Retina (tissue), 1 donor: ENCODE results near the gene NDUFB3.
A peak's percentile ranks its signal among the peaks of the same experiment; 100 is the strongest.
"Not testable (repeated sequence)": the region's sequence is repeated elsewhere in the genome, so short reads cannot be mapped to it uniquely, and the experiment has no call there.

ENCODE experiments used
- DNase-seq: peaks from one replicate; pipeline ENCODE4 v3.0.0-alpha.2; 2016

Gene NDUFB3

GRCh38 chr2:201093573-201093972 is 21.8 kb downstream of the NDUFB3 start:
- no peak for DNase-seq

- no peak for DNase-seq
Observed at GRCh38 chr2:201100497-201100896, 28.7 kb downstream of the NDUFB3 start.

- no peak for DNase-seq
Observed at GRCh38 chr2:201105759-201106158, 34.0 kb downstream of the NDUFB3 start.

GRCh38 chr2:201107624-201108023 is 35.8 kb downstream of the NDUFB3 start:
- no peak for DNase-seq

- no peak for DNase-seq
Observed at GRCh38 chr2:201108341-201108740, 36.5 kb downstream of the NDUFB3 start.

GRCh38 chr2:201109186-201109585 is 37.4 kb downstream of the NDUFB3 start:
- DNase-seq, result no peak

GRCh38 chr2:201110615-201111014 is 38.8 kb downstream of the NDUFB3 start:
- no peak for DNase-seq

- DNase-seq, result no peak
Observed at GRCh38 chr2:201111096-201111495, 39.3 kb downstream of the NDUFB3 start.

- DNase-seq, result no peak
Observed at GRCh38 chr2:201114350-201114749, 42.5 kb downstream of the NDUFB3 start.

- DNase-seq, result no peak
Observed at GRCh38 chr2:201114846-201115245, 43.0 kb downstream of the NDUFB3 start.

GRCh38 chr2:201116115-201116958 is 44.5 kb downstream of the NDUFB3 start, which contains the start of gene CFLAR:
Gene CFLAR (plus strand): TSS chr2:201116164. CDS start chr2:201129866, 13,702 bp downstream.
- DNase-seq, result peak; percentile 90

- peak; percentile 78 for DNase-seq
Observed at GRCh38 chr2:201116959-201117734, 45.3 kb downstream of the NDUFB3 start.

- not testable (repeated sequence) for DNase-seq
Observed at GRCh38 chr2:201117735-201118094, 45.9 kb downstream of the NDUFB3 start.

- DNase-seq, result peak; percentile 82
Observed at GRCh38 chr2:201118121-201118960, 46.5 kb downstream of the NDUFB3 start.

GRCh38 chr2:201118961-201119854 is 47.4 kb downstream of the NDUFB3 start:
- no peak for DNase-seq

- DNase-seq, result no peak
Observed at GRCh38 chr2:201122276-201122675, 50.5 kb downstream of the NDUFB3 start.

GRCh38 chr2:201126308-201127151 is 54.7 kb downstream of the NDUFB3 start:
- DNase-seq, result no peak

GRCh38 chr2:201127152-201127511 is 55.3 kb downstream of the NDUFB3 start:
- no peak for DNase-seq

- no peak for DNase-seq
Observed at GRCh38 chr2:201127570-201127969, 55.8 kb downstream of the NDUFB3 start.

GRCh38 chr2:201128033-201128432 is 56.2 kb downstream of the NDUFB3 start:
- DNase-seq, result no peak

- no peak for DNase-seq
Observed at GRCh38 chr2:201128933-201129505, 57.2 kb downstream of the NDUFB3 start.
